ENCODE results near the gene COL4A2.

- TF ChIP-seq CTCF (IDR thresholded peaks at IDR 0.05) = no peak
- no peak for TF ChIP-seq POLR2A (IDR thresholded peaks at IDR 0.05)
Observed at GRCh38 chr13:110512198-110512740, 205.2 kb downstream of the COL4A2 start.
